HG02623 (cell line): ENCODE results near the gene RNF43.
"Not testable (repeated sequence)": the region's sequence is repeated elsewhere in the genome, so short reads cannot be mapped to it uniquely, and the experiment has no call there.

Source experiments
- ATAC-seq: cut with Tn5 transposase; IDR thresholded peaks from one replicate; pipeline ENCODE4 v1.9.1; 2021; ENCODE audit warnings: moderate library complexity; ENCODE audit not compliant: unreplicated experiment

The RNF43 gene

DNA sequence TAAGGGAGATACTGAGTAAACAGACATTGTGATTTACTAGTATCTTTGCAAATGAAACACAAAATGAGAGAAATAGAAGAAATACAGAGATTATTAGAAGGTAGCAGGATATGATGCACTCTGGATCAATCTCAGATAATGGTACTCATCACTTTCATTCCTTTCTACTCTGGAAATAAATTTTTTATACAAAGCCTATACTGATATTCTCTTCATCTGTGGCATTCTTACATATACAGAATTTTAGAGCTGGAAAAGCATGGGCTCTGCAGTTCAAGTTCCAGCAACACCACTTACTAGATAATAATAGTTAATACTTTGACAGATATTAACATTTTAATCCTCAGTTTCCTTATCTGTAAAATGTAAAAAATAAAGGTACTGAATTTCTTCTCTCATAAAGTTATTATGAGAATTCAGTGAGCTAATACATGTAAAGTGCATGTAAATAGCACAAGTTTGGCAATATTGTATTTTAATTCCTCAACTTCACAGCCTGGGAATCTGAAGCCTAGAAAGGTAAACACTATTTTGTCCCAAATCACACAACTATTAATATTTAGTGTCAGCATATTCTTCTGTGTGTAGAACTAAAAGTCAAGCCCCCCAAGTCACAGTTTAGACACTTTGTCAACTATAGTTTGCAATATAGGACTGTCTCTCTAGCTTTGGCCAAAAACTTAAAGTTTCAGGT is 6.5 kb downstream of the RNF43 start:
- no peak for ATAC-seq

DNA sequence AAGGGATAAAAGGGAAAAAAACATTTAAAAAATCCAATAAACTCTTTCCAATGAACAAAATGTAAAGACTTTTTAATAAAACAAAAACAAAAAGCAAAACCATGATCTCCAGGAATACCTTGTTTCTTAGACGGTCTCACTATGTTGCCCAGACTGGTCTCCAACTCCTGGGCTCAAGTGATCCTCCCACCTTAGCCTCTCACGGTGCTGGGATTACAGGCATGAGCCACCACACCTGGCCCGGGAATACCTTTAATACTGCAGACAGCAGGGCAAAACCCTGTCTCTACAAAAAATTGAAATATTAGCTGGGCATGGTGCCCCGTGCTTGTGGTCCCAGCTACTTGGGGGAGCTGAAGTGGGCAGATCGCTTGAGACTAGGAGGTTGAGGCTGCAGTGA is 7.9 kb downstream of the RNF43 start:
- no peak for ATAC-seq

DNA sequence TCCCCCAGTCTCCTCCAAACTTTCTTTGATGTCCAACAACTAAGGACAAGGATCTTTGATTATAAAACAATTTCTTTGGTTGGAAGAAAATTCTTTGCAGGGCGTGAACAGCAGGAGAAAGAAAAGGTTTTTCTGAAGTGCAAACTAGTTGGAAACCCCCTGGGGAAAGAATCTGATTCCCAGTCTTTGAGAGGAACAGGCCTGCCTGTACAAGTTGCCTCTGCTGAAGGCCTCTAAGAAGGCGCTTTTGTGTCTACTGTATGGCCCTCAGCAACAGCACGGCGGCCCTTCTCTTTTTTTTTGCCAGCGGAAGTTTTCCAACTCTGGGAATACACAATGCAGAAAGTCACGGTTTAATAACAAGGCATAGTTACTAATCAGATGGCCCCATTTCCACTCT is 14.0 kb downstream of the RNF43 start:
- ATAC-seq = no peak

DNA sequence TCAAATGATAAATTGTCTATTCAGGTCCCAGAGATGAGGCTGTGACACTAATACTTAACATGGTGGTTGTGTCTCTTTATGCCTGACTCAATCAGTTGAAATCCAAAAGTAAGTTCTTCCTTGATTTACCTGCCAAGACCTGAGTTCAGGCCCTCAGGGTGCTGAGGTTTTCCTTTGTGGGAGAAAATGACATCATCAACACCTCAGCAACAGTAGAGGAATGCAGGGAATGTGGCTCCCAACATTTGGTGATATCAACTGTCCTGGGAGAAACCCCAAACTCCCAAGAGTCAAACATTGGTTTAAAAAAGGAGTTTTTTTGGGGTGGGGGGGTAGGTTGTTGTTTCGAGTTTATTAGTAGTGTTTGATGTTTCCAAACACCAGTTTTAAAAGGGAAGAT is 14.7 kb downstream of the RNF43 start:
- ATAC-seq = no peak

DNA sequence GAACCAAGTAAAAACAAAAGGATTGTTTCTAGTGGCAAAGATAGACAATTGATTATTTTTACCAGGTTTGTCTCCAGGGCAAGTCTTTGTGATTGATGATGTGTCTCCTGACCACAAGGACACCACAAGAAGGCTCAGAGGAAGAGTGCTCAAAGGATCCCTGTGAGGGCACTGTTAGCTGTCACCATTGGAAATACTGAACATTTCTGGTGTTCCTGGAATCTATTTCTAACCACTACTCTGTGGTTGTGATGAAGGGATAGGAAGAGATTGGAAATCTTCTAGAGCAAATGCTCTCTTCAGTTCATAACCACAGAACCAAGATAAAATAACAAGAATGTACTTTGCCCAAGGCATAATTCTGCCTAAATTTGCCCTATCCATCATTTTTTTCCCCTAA is 15.3 kb downstream of the RNF43 start:
- no peak for ATAC-seq

DNA sequence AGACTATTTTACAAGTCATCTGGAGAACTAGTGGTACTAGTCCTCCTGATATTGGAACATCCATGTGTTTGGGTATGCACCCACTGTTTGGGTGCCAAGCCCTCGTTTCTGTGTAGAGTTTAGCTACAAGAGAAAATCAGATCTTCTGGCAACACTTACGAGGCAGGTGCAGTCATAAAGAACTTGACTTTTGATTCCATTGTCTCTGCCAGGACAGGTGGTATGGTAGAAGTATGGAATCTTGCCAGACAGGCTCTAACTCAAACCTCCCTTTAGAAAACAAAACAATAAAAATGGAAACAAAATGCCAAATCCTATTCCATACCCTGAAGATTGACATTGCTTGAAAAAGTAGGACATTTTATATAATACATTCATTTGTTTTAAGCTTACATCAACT is 16.0 kb downstream of the RNF43 start:
- no peak for ATAC-seq

DNA sequence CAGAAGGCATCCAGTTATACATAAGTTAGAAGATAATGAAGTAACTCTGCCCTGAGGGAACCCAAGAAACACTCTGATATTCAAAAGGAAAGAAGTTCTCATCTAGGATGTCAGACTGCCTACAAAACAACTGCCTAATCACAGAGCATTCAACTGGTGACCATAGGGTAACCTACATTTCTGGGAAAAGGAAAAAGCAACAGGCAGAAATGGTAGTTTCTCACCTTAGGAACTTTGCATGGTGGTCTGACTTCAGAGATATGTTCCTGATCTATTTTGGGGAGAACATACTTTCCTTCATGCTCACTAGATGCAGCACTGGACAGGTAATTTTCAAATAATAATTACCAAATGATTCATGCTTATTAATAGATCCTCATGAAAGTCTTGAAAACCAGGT is 16.5 kb downstream of the RNF43 start:
- ATAC-seq = no peak

DNA sequence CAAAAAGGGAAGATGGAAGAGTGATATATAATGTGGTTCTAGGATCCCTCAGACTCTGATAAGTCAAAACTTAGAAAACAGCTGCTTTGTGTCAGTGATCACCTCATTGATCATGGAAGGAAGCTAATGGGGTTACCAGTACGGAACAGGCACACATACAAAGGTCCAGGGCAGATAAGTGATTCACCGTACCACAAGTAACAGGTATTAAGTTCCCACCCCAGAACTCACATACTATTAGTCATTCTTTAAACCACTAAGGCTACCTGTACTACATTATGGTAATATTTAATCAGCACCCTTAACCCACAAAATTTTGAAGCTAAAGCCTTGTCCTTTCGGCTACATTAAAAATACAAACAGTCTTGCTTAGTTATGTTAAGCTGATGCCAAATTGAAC is 17.4 kb downstream of the RNF43 start:
- ATAC-seq = no peak

DNA sequence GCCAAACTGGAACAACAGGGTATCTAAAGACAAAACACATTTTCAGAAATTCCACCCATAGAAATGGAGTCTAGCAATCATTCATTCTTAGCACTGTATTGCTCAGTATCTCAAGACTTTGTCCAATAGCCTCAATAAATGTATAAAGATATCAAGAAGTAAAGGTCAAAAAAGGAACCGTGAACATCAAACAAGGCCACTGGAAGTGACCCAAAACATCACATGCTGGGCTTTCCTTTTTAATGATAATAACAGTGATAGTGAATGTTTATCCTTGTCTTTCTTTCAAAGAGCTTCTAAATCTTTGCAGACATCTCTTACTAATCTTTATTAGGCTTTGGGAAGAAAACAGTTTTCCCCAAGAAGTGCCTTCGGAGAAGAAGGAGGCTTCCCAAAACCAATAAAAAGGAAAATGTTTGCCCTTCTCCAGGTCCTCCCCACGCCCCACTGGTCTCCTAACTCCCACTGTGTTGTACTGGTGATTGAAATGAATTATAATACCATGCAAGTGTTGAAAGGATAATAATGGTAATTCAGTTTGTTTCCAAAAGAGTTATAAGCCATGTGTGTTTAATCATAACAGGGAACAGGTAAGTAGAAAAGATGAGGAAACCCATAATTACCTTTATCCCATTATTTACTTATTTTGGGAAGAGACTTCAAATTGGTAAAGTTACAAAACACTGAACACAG is 18.6 kb downstream of the RNF43 start:
- no peak for ATAC-seq

DNA sequence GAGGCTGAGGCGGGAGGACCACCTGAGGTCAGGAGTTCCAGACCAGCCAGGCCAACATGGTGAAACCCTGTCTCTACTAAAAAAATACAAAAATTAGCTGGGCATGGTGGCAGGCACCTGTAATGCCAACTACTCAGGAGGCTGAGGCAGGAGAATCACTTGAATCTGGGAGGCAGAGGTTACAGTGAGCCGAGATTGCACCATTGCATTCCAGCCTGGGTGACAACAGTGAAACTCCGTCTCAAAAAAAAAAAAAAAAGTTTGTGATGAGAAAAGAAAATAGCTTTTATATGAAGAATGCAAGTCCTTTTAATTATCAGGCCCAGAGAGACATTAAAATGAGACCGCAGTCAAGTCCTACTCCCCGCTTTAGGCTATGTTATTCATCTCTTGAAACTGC is 19.9 kb downstream of the RNF43 start:
- not testable (repeated sequence) for ATAC-seq

DNA sequence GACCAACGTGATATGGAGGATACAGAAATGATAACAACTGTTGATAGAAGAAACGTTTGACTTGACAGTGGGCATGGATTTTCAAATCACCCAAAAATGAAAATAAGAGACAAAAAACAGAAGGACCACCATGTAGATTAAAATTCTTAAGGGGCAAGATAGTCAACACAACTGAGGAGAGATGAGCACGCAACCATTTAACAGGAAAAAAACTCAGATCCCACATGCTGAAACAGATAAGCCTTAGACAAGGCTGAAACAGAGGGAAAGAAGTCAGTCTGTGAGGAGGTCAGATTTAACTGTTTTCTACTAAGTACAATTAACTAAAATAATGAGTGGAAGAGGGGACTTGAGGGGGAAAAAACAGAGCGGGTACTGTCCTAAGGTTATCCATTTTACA is 21.2 kb downstream of the RNF43 start:
- no peak for ATAC-seq

DNA sequence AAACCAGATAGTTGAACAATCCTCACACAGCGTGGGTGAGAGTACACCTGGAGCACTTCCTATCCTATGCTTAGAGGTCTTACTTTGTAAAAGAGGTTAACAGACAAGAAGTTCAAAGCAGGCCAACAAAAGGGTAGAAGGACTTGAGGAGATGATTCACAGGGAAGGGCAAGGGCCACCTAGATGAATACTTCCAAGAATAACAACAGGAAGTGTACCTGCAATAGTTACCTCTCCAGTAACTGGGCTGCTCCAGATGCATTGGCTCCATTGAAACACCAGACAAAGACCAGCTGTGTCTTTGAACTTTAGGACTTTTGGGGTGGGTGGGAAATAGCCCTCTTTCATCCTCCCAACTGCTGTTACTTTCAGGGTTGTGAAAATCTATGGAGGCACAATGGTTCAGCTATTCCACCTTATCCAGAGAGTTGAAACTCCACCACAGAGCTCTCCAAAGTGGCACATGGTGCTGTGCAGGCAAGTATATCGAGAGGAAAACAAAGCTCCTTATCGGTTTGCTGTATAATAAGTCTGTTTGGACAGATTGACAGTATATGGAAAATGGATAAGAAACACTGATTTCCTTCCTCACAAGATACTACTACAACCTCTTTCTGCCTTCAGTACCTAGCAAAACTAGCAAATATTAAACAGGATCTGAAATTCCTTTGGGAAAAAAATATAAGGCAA is 22.7 kb downstream of the RNF43 start:
- ATAC-seq = no peak

DNA sequence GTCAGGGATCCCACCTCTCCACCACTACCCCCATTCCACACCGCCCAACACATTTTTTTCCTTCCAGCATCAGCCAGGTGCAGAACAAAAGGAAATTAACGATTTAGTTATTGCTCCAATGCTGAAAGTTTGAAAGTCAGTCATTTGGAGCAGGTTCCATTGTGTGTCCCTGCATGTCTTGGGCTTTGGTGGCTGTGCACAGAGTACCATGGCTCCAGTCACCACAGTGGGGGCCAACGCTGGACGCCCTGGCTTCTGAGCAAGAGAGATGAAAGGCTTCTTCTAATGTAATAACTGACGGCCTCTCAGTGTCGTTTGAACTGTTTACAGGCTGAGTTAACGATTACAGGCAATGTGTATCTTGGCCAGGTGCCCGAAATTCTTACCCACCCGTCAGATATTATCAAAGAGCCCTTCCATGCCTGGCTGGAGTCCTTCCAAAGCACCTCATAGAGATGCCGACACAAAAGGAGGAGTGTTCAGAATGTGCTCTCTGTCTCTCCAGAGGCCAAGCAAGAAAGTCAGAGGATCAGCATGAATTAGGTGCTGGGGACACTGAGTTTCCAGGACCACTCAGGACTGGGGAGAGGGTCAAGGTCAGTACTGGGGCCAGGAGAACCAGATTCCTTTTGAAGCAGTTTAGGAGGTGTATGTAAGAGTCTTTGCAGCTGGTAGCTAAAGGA is 25.9 kb downstream of the RNF43 start:
- no peak for ATAC-seq

DNA sequence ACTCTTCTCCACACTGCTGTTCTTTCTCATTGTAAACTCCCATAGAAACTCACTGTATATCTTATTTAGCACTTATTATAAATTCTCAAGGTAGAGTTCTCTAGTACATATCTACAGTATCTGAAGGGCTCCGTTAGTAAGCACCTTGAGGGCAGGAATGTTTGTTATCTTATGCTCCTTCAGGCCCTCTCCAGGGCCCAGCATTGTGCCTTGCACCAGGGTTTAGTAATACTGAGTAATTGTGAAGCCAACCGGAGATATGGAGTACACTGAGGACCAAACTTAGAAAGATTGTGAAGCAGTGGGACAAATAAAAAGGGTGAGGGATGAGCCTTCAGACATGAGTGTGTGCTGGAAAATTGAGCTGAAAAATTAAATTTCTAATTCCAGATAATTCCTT is 26.4 kb downstream of the RNF43 start:
- no peak for ATAC-seq

DNA sequence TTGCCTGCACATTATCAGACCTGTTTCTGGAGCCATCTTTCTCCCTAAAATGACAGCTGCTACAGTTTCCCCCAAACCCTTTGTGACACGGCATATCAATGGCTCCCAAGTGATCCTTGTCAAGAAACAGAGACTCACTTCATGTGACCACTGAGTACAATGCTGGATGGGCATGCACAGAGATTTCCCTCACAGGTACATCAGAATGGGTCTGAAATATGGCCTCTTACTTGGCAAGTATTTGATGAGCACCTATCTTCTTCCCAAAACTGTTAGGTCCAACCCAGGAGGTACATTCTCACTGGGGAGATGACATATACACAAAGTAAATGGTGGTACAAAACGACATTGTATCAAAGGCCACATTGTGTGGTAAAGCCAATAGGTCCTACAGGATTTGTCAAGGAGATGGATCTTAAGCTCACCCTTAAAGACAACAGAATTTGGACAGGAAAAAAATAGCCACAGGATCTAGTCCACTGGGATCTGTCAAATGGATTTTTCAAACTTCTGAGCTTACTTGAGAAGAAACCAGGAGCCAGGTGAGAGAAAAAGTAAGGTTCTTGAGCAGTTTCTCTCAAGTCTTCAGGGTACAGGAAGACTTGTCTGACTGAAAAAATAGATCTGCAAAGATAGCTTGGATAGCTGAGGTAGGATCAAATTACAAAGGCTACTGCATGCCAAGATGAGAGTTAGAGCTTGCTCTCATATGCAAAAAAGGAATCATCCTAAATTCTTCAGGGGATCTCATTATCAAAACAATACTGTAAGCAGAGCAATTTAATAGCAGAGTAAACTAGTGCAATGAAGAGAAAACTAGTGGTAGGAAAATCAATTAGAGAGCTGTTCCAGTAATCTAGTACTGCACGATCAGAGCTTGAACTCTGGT is 28.8 kb downstream of the RNF43 start:
- no peak for ATAC-seq

DNA sequence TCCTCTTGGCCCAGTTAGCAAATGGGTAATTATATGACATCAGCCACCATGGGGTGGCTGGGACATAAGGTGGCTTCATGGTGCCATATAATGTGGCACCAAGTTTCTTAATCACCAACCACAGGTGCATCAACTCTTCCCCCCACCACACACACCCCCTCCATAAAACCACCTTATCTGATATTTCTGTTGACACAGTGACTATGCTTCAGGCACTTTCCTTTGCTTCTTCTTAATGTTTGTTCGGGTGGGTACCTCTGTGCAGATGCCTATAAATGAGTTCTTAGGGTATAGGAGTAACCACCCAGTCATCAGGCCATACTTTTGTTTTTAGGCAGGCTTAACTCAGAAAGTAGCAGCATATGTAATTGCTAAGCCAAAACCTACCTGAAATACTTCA is 29.5 kb downstream of the RNF43 start:
- ATAC-seq = no peak

DNA sequence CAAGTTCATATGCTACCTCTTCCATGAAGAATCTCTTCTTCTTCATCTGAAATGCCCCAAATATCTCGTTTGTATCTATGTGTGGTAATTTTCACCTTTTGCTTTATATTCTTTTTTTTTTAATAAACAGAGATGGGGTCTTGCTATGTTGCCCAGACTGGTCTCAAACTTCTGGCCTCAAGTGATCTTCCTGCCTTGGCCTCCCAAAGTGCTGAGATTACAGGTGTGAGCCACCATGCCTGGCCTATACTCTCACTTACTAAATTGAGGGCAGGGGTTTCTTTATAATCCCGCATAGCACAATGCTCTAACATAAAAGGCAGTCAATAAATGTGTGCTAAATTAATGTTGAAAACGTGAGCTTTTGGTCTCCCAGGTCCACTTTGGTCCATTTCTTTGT is 30.6 kb downstream of the RNF43 start:
- ATAC-seq = no peak

DNA sequence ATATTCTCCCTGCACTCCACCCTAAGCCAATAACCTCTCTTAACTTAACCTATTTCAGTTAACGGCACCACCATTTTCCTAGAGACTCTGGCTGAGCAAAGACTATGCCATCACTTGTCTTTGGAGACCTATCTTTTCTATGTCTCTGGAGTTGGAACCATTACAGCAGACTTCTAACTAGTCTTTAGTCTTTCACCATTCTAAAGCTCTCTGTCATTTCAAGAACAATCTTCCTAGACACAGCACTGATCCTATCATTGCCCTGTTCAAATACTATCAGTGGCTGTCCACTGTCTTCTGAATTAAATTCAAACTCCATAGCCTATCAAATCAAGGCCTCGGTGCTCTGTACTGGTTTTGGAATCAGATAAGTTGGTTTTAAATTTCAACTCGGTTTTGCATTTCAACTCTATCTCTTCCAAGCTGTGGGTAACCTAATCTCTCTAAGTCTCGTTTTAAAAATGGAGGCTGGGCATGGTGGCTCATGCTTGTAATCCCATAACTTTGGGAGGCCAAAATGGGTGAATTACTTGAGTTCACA is 31.9 kb downstream of the RNF43 start:
- ATAC-seq = no peak

DNA sequence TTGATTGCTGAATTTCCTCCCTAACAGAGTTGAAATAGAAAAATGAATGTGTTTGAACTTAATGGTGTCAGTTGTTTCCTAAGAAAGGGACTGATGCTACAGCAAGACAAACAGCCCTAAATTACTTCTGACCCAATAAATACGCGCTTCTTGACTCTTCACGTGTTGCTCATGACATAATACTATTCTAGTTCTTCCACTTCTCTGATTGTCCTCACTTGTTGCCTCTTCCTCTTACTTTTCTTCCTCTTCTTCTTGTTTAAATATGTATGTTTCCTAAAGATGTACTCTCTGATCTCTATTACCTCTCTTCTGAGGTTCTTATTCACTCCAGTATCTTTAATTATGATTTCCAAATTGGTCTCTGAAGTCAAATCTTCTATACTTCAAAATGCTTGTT is 32.4 kb downstream of the RNF43 start:
- no peak for ATAC-seq

DNA sequence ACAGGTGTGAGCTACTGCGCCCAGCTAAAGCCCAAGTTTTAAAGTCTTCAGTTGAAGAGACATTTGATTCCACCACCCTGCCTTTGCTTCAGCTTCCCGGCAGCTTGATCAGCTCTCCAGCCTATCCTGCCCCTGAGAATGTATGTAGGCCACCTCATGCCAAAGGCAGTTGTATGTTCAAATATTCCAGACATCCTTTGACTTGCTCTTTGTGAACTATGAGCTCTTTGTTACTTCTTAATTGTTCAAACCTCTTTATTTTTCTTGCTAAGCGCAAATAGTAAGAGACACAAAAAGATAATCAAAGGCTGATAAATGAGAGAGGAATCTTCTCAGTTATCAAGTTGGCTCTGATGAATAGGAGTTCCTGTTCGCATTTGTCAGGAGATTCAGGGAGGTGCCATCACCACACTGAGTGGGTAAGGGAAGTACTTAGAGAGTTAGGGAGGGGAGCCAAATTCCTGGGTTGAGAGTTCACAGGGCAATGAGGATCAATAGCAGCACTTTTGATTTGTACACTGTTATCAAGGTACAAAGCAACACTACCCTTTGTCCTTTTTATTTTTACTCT is 33.4 kb downstream of the RNF43 start:
- no peak for ATAC-seq
